IMR-90 (cell line): ENCODE measurements around the gene CACNA2D3. TPM values are rescaled to one million over a fixed set of nuclear protein-coding genes. Genes with fewer than 3 reads are reported as not detected.

ENCODE experiments used
- ATAC-seq: fragments of 200-7000 bp; cut with Tn5 transposase; 2 replicates; pipeline ENCODE4 v1.9.1; 2020; ENCODE audit warnings: low read depth, mild to moderate bottlenecking, moderate library complexity
- BruUV-seq: library from RNA; stranded (reverse); fragments of 400-500 nt; replicated peaks from 2 replicates; lab custom pipeline; 2021; lab: Mats Ljungman, UMichigan
- CTCF ChIA-PET: fragments of 300-600 bp; formaldehyde crosslinking; extraction: SDS; loops from one replicate; lab custom pipeline; 2021; ENCODE audit warnings: antibody characterized with exemption; lab: Yijun Ruan, JAX
- POLR2A ChIA-PET: fragments of 300-600 bp; sonication (Branson Sonifier 250); formaldehyde crosslinking; loops from one replicate; lab custom pipeline; 2022; ENCODE audit warnings: antibody characterized with exemption; ENCODE audit not compliant: unreplicated experiment; lab: Charles Lee
- DNase-seq: peaks from one replicate; pipeline ENCODE4 v3.0.0; 2013
- H2AFZ ChIP-seq: replicated peaks from 2 replicates; pipeline ENCODE3; 2013; ENCODE audit warnings: low read length, mild to moderate bottlenecking; ENCODE audit not compliant: poor library complexity
- H2AK5ac ChIP-seq: 2 replicates; pipeline ENCODE4 v1.6.1; 2013; ENCODE audit warnings: low read depth, low read length, inconsistent platforms
- H2AK9ac ChIP-seq: replicated peaks from 2 replicates; pipeline ENCODE3; 2013; ENCODE audit warnings: mild to moderate bottlenecking, low read depth, low read length, moderate library complexity; ENCODE audit not compliant: poor library complexity
- H2BK120ac ChIP-seq: 2 replicates; pipeline ENCODE4 v1.6.1; 2013; ENCODE audit warnings: low read depth, low read length, inconsistent platforms
- H2BK15ac ChIP-seq: 3 replicates; pipeline ENCODE4 v1.6.1; 2013; ENCODE audit warnings: low read depth, low read length, inconsistent platforms
- H2BK20ac ChIP-seq: 2 replicates; pipeline ENCODE4 v1.6.1; 2013; ENCODE audit warnings: low read depth, mild to moderate bottlenecking, inconsistent platforms, low read length, moderate library complexity
- H2BK5ac ChIP-seq: 2 replicates; pipeline ENCODE4 v1.6.1; 2013; ENCODE audit warnings: mild to moderate bottlenecking, low read depth, low read length, inconsistent platforms; ENCODE audit not compliant: poor library complexity, severe bottlenecking
- H3K14ac ChIP-seq: replicated peaks from 2 replicates; pipeline ENCODE4 v1.6.1; 2013; ENCODE audit warnings: low read depth, low read length, inconsistent platforms
- H3K18ac ChIP-seq: 2 replicates; pipeline ENCODE4 v1.6.1; 2013; ENCODE audit warnings: low read depth, low read length, control low read depth
- H3K23ac ChIP-seq: 2 replicates; pipeline ENCODE4 v1.6.1; 2013; ENCODE audit warnings: low read depth, low read length, inconsistent platforms
- H3K27ac ChIP-seq: 2 replicates; pipeline ENCODE4 v1.5.1; 2013; ENCODE audit warnings: mild to moderate bottlenecking, control low read depth, low read length; ENCODE audit not compliant: insufficient read depth
- H3K27me3 ChIP-seq: 2 replicates; pipeline ENCODE4 v1.6.1; 2013; ENCODE audit warnings: low read length; ENCODE audit not compliant: control insufficient read depth, insufficient read depth
- H3K36me3 ChIP-seq: 2 replicates; pipeline ENCODE4 v1.6.1; 2013; ENCODE audit warnings: low read length, mixed read lengths; ENCODE audit not compliant: control insufficient read depth, insufficient read depth
- H3K4ac ChIP-seq: 2 replicates; pipeline ENCODE4 v1.6.1; 2013; ENCODE audit warnings: low read depth, low read length, inconsistent platforms
- H3K4me1 ChIP-seq: 2 replicates; pipeline ENCODE4 v1.6.1; 2013; ENCODE audit warnings: low read length, mixed read lengths; ENCODE audit not compliant: control insufficient read depth, insufficient read depth
- H3K4me2 ChIP-seq: 2 replicates; pipeline ENCODE4 v1.6.1; 2013; ENCODE audit warnings: low read depth, mild to moderate bottlenecking, control low read depth, low read length, moderate library complexity
- H3K4me3 ChIP-seq: 2 replicates; pipeline ENCODE4 v1.5.1; 2013; ENCODE audit warnings: low read depth, mild to moderate bottlenecking, control low read depth, low read length, moderate library complexity; ENCODE audit not compliant: insufficient read depth
- H3K56ac ChIP-seq: 2 replicates; pipeline ENCODE4 v1.6.1; 2013; ENCODE audit warnings: low read length, inconsistent platforms; ENCODE audit not compliant: insufficient read depth; ENCODE audit errors: extremely low read depth
- H3K79me1 ChIP-seq, 2 experiments: 2 replicates each; pipeline ENCODE4 v1.6.1; 2013; ENCODE audit warnings: low read length in 2 of 2, inconsistent platforms in 1 of 2, low read depth in 1 of 2
- H3K9ac ChIP-seq: 2 replicates; pipeline ENCODE4 v1.6.1; 2013; ENCODE audit warnings: low read depth, low read length, control low read depth
- H3K9me1 ChIP-seq: 2 replicates; pipeline ENCODE4 v1.6.1; 2013; ENCODE audit warnings: low read length, inconsistent platforms; ENCODE audit not compliant: insufficient read depth
- H3K9me3 ChIP-seq: 2 replicates; pipeline ENCODE4 v1.6.1; 2013; ENCODE audit warnings: low read length; ENCODE audit not compliant: control insufficient read depth, insufficient read depth
- H4K20me1 ChIP-seq: 2 replicates; pipeline ENCODE4 v1.6.1; 2013; ENCODE audit warnings: low read length, inconsistent platforms; ENCODE audit not compliant: insufficient read depth
- H4K5ac ChIP-seq: 2 replicates; pipeline ENCODE4 v1.6.1; 2013; ENCODE audit warnings: mild to moderate bottlenecking, low read depth, low read length, control low read depth
- H4K8ac ChIP-seq, 2 experiments: 2 replicates each; pipeline ENCODE4 v1.6.1; 2013; ENCODE audit warnings: low read depth in 2 of 2, low read length in 2 of 2, control low read depth in 1 of 2, inconsistent platforms in 1 of 2
- H4K91ac ChIP-seq: 2 replicates; pipeline ENCODE4 v1.6.1; 2013; ENCODE audit warnings: low read depth, low read length, inconsistent platforms; ENCODE audit not compliant: insufficient read depth
- BHLHE40 ChIP-seq: fragments of 150-350 bp; IDR thresholded peaks from 2 replicates; pipeline ENCODE4 v1.6.1; 2016; ENCODE audit warnings: mild to moderate bottlenecking, low read depth, low read length
- CEBPB ChIP-seq: IDR thresholded peaks from 2 replicates; pipeline ENCODE4 v1.6.1; 2012; ENCODE audit warnings: low read depth, low read length, improper control_type of control experiment
- CHD1 ChIP-seq: IDR thresholded peaks from 2 replicates; pipeline ENCODE4 v1.6.1; 2012; ENCODE audit warnings: low read depth, low read length, improper control_type of control experiment
- CTCF ChIP-seq: conservative IDR thresholded peaks from 2 replicates; pipeline ENCODE4 v1.5.1; 2012; ENCODE audit warnings: mild to moderate bottlenecking, low read depth, low read length, improper control_type of control experiment
- ELK1 ChIP-seq: fragments of 150-350 bp; IDR thresholded peaks from 2 replicates; pipeline ENCODE4 v1.6.1; 2016; ENCODE audit warnings: low read depth, mild to moderate bottlenecking, low read length, moderate library complexity, borderline replicate concordance
- FOS ChIP-seq: fragments of 150-350 bp; IDR thresholded peaks from 2 replicates; pipeline ENCODE4 v1.6.1; 2016; ENCODE audit warnings: low read depth, low read length
- MAFK ChIP-seq: IDR thresholded peaks from 2 replicates; pipeline ENCODE4 v1.6.1; 2012; ENCODE audit warnings: low read depth, low read length, improper control_type of control experiment
- MAZ ChIP-seq: IDR thresholded peaks from 2 replicates; pipeline ENCODE4 v1.6.1; 2012; ENCODE audit warnings: low read depth, mild to moderate bottlenecking, low read length, improper control_type of control experiment, moderate library complexity, borderline replicate concordance
- MXI1 ChIP-seq: IDR thresholded peaks from 2 replicates; pipeline ENCODE4 v1.6.1; 2012; ENCODE audit warnings: low read depth, mild to moderate bottlenecking, low read length, moderate library complexity, borderline replicate concordance
- NFE2L2 ChIP-seq: fragments of 150-350 bp; IDR thresholded peaks from 2 replicates; pipeline ENCODE4 v1.6.1; 2016; ENCODE audit warnings: low read depth, mild to moderate bottlenecking, low read length
- POLR2A ChIP-seq: IDR thresholded peaks from 2 replicates; pipeline ENCODE4 v1.6.1; 2012; ENCODE audit warnings: mild to moderate bottlenecking, low read depth, low read length
- RAD21 ChIP-seq: IDR thresholded peaks from 2 replicates; pipeline ENCODE4 v1.6.1; 2012; ENCODE audit warnings: low read length, improper control_type of control experiment
- RCOR1 ChIP-seq: IDR thresholded peaks from 2 replicates; pipeline ENCODE4 v1.6.1; 2012; ENCODE audit warnings: mild to moderate bottlenecking, low read length, improper control_type of control experiment; ENCODE audit not compliant: insufficient replicate concordance
- RFX5 ChIP-seq: IDR thresholded peaks from 2 replicates; pipeline ENCODE4 v1.8.0; 2012; ENCODE audit warnings: low read depth, mild to moderate bottlenecking, low read length, moderate library complexity
- SMC3 ChIP-seq: fragments of 150-350 bp; IDR thresholded peaks from 2 replicates; pipeline ENCODE4 v1.6.1; 2016; ENCODE audit warnings: low read depth, mild to moderate bottlenecking, antibody characterized with exemption, low read length, moderate library complexity
- USF2 ChIP-seq: fragments of 150-350 bp; IDR thresholded peaks from 2 replicates; pipeline ENCODE4 v1.6.1; 2017; ENCODE audit warnings: mild to moderate bottlenecking, antibody characterized with exemption, low read length, low read depth
- WGBS, 2 experiments: methylation state at CpG; one replicate each; pipeline versions ENCODE4 v1.1.5 to v1.1.7; 2013; ENCODE audit warnings: missing lambda C conversion rate in 2 of 2; ENCODE audit not compliant: insufficient read length in 1 of 2; ENCODE audit errors: extremely low coverage in 2 of 2; 5-methylcytosine and 5-hydroxymethylcytosine counted together
- dilution Hi-C: fragments of 300-500 bp; cut with HindIII; formaldehyde crosslinking; loops from one replicate; pipeline ENCODE4 v1.14.3; 2018; ENCODE audit warnings: low sequenced_read_pairs; ENCODE audit not compliant: unreplicated experiment
- in situ Hi-C: fragments of 300-500 bp; cut with MboI; formaldehyde crosslinking; loops from 3 replicates; pipeline ENCODE4 v1.14.3; 2019; ENCODE audit warnings: low sequenced_read_pairs, inconsistent platforms, mixed read lengths
- intact Hi-C: fragments of 100-400 bp; cut with micrococcal nuclease; formaldehyde crosslinking; loops from 2 replicates; pipeline ENCODE4 v1.10.0; 2022
- polyA plus RNA-seq, 3 experiments: library from polyadenylated mRNA; depleted of rRNA; stranded (reverse); fragments of >200 nt; gene quantifications; 2 replicates each; pipeline ENCODE4 v1.2.3, GENCODE V29; 2012; ENCODE audit warnings: low replicate concordance in 1 of 3
- total RNA-seq: library from RNA; depleted of rRNA; stranded (reverse); fragments of >200 nt; gene quantifications from 2 replicates; pipeline ENCODE4 v1.2.3, GENCODE V29; 2012

The CACNA2D3 gene
- total and polyA plus RNA-seq, 2 of the 4 experiments (the other 2 are of a cell fraction) = 0.36 to 0.41 TPM

GRCh38 chr3:54844211-54844610 lies 721.9 kb downstream of the CACNA2D3 start:
- H4K5ac ChIP-seq = no peak overlapping the region
- H3K23ac ChIP-seq = no peak overlapping the region; the same call in 1 of the 2 replicates
- no peaks in the 10 kb centered on the region for H4K20me1 ChIP-seq
- no peak overlapping the region for H2BK5ac ChIP-seq
- H4K8ac ChIP-seq = no peak overlapping the region
- H2BK15ac ChIP-seq = no peak overlapping the region
- H3K9me3 ChIP-seq = no peaks in the 10 kb centered on the region
- H3K27me3 ChIP-seq = peaks cover 22% of the 10 kb centered on the region
- no peaks in the 10 kb centered on the region for H3K79me1 ChIP-seq
- no peak overlapping the region for H2AFZ ChIP-seq
- BruUV-seq = no TSS peak
- H2BK120ac ChIP-seq = no peak overlapping the region
- no peak for ATAC-seq
- H3K36me3 ChIP-seq = no peaks in the 10 kb centered on the region
- no peak overlapping the region for H2BK20ac ChIP-seq
- H3K56ac ChIP-seq = no peak overlapping the region
- H3K9me1 ChIP-seq = no peaks in the 10 kb centered on the region
- POLR2A ChIA-PET = no interaction called here
- no peak overlapping the region for H2AK9ac ChIP-seq
- intact Hi-C loops = no loop called here
- no peak overlapping the region for H3K14ac ChIP-seq
- no peak overlapping the region for H4K91ac ChIP-seq
- CTCF ChIA-PET = no interaction called here
- no peak overlapping the region for H2AK5ac ChIP-seq
- H3K9ac ChIP-seq = no peak overlapping the region
- no peak for TF ChIP-seq ELK1
- TF ChIP-seq USF2 = no peak
- no peak for TF ChIP-seq NFE2L2
- no peak for TF ChIP-seq CTCF
- TF ChIP-seq CEBPB = no peak
- TF ChIP-seq RAD21 = no peak
- TF ChIP-seq CHD1 = no peak
- no peak for TF ChIP-seq POLR2A
- TF ChIP-seq MAZ = no peak
- no peak for TF ChIP-seq FOS
- no peak for TF ChIP-seq SMC3
- TF ChIP-seq RFX5 = no peak
- no peak for TF ChIP-seq RCOR1
- TF ChIP-seq BHLHE40 = no peak
- TF ChIP-seq MXI1 = no peak
- TF ChIP-seq MAFK = no peak
- 74 to 100% methylated on average over 1 to 2 of the region's 5 CpGs for WGBS, 2 experiments
- H3K4me1 ChIP-seq = no peaks in the 10 kb centered on the region
- in situ Hi-C loops = loop anchor here (10.0 to 25.0 kb wide), 3 partner anchors 407 to 1201 kb away; no protein-coding TSS in a partner anchor
- dilution Hi-C loops = no loop called here
- H3K18ac ChIP-seq = no peak overlapping the region
- H3K4me3 ChIP-seq = no peak overlapping the region
- H3K27ac ChIP-seq = no peak overlapping the region
- H3K4ac ChIP-seq = no peak overlapping the region
- no peak overlapping the region for H3K4me2 ChIP-seq
- DNase-seq = no peak
